ENCODE measurements around the gene GCNA.
A peak's percentile ranks its signal among the peaks of the same experiment; 100 is the strongest.
"Not testable (repeated sequence)": the region's sequence is repeated elsewhere in the genome, so short reads cannot be mapped to it uniquely, and the experiment has no call there.

Gene GCNA

GRCh38 chrX:71636438-71637252 is 58.4 kb downstream of the GCNA start:
- peak; percentile 79 for FAIRE-seq

GRCh38 chrX:71637253-71637618 is 59.0 kb downstream of the GCNA start:
- no peak for DNase-seq (ENCODE audit: insufficient read length, low spot score)

More at GRCh38 chrX:71636438-71637252, 58.4 kb downstream of the GCNA start:
- no peak for DNase-seq (ENCODE audit: insufficient read length, low spot score)

GRCh38 chrX:71637848-71638247 is 59.6 kb downstream of the GCNA start:
- DNase-seq (ENCODE audit: insufficient read length, low spot score) (no peak), FAIRE-seq (peak; percentile 4)

More at GRCh38 chrX:71637253-71637618, 59.0 kb downstream of the GCNA start:
- FAIRE-seq: no peak

GRCh38 chrX:71638409-71638808 is 60.2 kb downstream of the GCNA start:
- FAIRE-seq (no peak), DNase-seq (ENCODE audit: insufficient read length, low spot score) (no peak)

- FAIRE-seq (no peak), DNase-seq (ENCODE audit: insufficient read length, low spot score) (no peak)
Measured at GRCh38 chrX:71640002-71640401, 61.8 kb downstream of the GCNA start.

GRCh38 chrX:71644406-71644805 is 66.2 kb downstream of the GCNA start:
- FAIRE-seq; DNase-seq (ENCODE audit: insufficient read length, low spot score): not testable (repeated sequence)

- no peak for DNase-seq (ENCODE audit: insufficient read length, low spot score)
- peak; percentile 87 for FAIRE-seq
Measured at GRCh38 chrX:71650333-71650969, 72.2 kb downstream of the GCNA start.

GRCh38 chrX:71652405-71652804 is 74.2 kb downstream of the GCNA start:
- DNase-seq (ENCODE audit: insufficient read length, low spot score): peak; percentile 79
- FAIRE-seq: no peak

GRCh38 chrX:71653344-71653743 is 75.1 kb downstream of the GCNA start:
- FAIRE-seq (no peak), DNase-seq (ENCODE audit: insufficient read length, low spot score) (no peak)

- FAIRE-seq (no peak), DNase-seq (ENCODE audit: insufficient read length, low spot score) (no peak)
Measured at GRCh38 chrX:71657267-71657666, 79.0 kb downstream of the GCNA start.

- no peak for DNase-seq (ENCODE audit: insufficient read length, low spot score)
- no peak for FAIRE-seq
Measured at GRCh38 chrX:71659342-71659741, 81.1 kb downstream of the GCNA start.

- FAIRE-seq: no peak
Measured at GRCh38 chrX:71659959-71660358, 81.7 kb downstream of the GCNA start.

GRCh38 chrX:71660562-71661416 is 82.6 kb downstream of the GCNA start:
- no peak for DNase-seq (ENCODE audit: insufficient read length, low spot score)
- no peak for FAIRE-seq

More at GRCh38 chrX:71659959-71660358, 81.7 kb downstream of the GCNA start:
- no peak for DNase-seq (ENCODE audit: insufficient read length, low spot score)

- DNase-seq (ENCODE audit: insufficient read length, low spot score) (no peak), FAIRE-seq (no peak)
Measured at GRCh38 chrX:71661919-71662318, 83.7 kb downstream of the GCNA start.

- not testable (repeated sequence) for FAIRE-seq; DNase-seq (ENCODE audit: insufficient read length, low spot score)
Measured at GRCh38 chrX:71662654-71663053, 84.4 kb downstream of the GCNA start.

All from HTR-8/SVneo (cell line).